ENCODE results near the gene TEX14.

- TF ChIP-seq CTCF (IDR thresholded peaks at IDR 0.05) (no peak), POLR2A (IDR thresholded peaks at IDR 0.05) (no peak)
These were observed 127.6 kb downstream of the TEX14 start for GRCh38 chr17:58564243-58564642.
